ENCODE results near the gene UNC45A. TPM values are rescaled to one million over a fixed set of nuclear protein-coding genes. Genes with fewer than 3 reads are reported as not detected.

UNC45A gene
- total RNA-seq, 1 experiment from 2014 or later: 68.4 TPM

- H3K36me3 ChIP-seq (ENCODE audit: low read depth, low read length): peaks cover 31% of the 10 kb centered on the region
- peak overlapping the region; percentile 45; the same call in 1 of the 2 replicates for H2AFZ ChIP-seq (ENCODE audit: low read length)
- CTCF ChIA-PET: interaction anchor here (1.0 to 1.2 kb wide), 2 partner anchors 15 to 19 kb away, joined by 3 read pairs; partner anchors contain the start of gene UNC45A
- H3K27me3 ChIP-seq (ENCODE audit: low read length): no peaks in the 10 kb centered on the region
- peak overlapping the region; percentile 71 for H3K27ac ChIP-seq (ENCODE audit: low read length)
- H3K4me1 ChIP-seq (ENCODE audit: insufficient read depth, low read length): peaks cover 12% of the 10 kb centered on the region
- H3F3A ChIP-seq (ENCODE audit: low read length, unreplicated experiment): no peaks in the 10 kb centered on the region
- H3K9me3 ChIP-seq (ENCODE audit: low read length): no peaks in the 10 kb centered on the region
- peak overlapping the region; percentile 63 for H3K4me2 ChIP-seq (ENCODE audit: low read length)
- no peaks in the 10 kb centered on the region for H3K79me2 ChIP-seq (ENCODE audit: low read length)
- TF ChIP-seq CTCF (conservative IDR thresholded peaks at IDR 0.05; ENCODE audit: low read depth, low read length) (no peak), EZH2phosphoT487 (IDR thresholded peaks at IDR 0.05; ENCODE audit: borderline replicate concordance, low read length) (no peak), EZH2 (IDR thresholded peaks at IDR 0.05; ENCODE audit: low read length, unreplicated experiment) (no peak)
- no peak overlapping the region for H3K9ac ChIP-seq (ENCODE audit: low read length)
- no peak for ATAC-seq
- no peaks in the 10 kb centered on the region for H3K9me2 ChIP-seq (replicated peaks; ENCODE audit: low read length)
- no peaks in the 10 kb centered on the region for H4K20me1 ChIP-seq (ENCODE audit: low read length)
- no TSS peak for BruUV-seq (replicated peaks)
- intact Hi-C loops (cut with micrococcal nuclease): no loop called here
- no peak for DNase-seq
- H3K4me3 ChIP-seq (ENCODE audit: low read length): no peak overlapping the region
- POLR2A ChIA-PET (ENCODE audit: unreplicated experiment): no interaction called here
These were observed 15.0 kb downstream of the UNC45A start for GRCh38 chr15:90949979-90950675.

- H3K27ac ChIP-seq (ENCODE audit: low read length): no peak overlapping the region
- H3K4me2 ChIP-seq (ENCODE audit: low read length): no peak overlapping the region
- H3K4me1 ChIP-seq (ENCODE audit: insufficient read depth, low read length): peaks cover 15% of the 10 kb centered on the region
- no peak overlapping the region for H3K4me3 ChIP-seq (ENCODE audit: low read length)
- POLR2A ChIA-PET (ENCODE audit: unreplicated experiment): no interaction called here
- ATAC-seq: no peak
- no TSS peak for BruUV-seq (replicated peaks)
- H3K9me2 ChIP-seq (replicated peaks; ENCODE audit: low read length): no peaks in the 10 kb centered on the region
- H3K9me3 ChIP-seq (ENCODE audit: low read length): no peaks in the 10 kb centered on the region
- no peaks in the 10 kb centered on the region for H3K79me2 ChIP-seq (ENCODE audit: low read length)
- H2AFZ ChIP-seq (ENCODE audit: low read length): no peak overlapping the region
- DNase-seq: no peak
- H3K27me3 ChIP-seq (ENCODE audit: low read length): no peaks in the 10 kb centered on the region
- TF ChIP-seq CTCF (conservative IDR thresholded peaks at IDR 0.05; ENCODE audit: low read depth, low read length): no peak
- TF ChIP-seq EZH2 (IDR thresholded peaks at IDR 0.05; ENCODE audit: low read length, unreplicated experiment): no peak
- no peak for TF ChIP-seq EZH2phosphoT487 (IDR thresholded peaks at IDR 0.05; ENCODE audit: borderline replicate concordance, low read length)
- CTCF ChIA-PET: no interaction called here
- no peaks in the 10 kb centered on the region for H4K20me1 ChIP-seq (ENCODE audit: low read length)
- no peaks in the 10 kb centered on the region for H3F3A ChIP-seq (ENCODE audit: low read length, unreplicated experiment)
- intact Hi-C loops (cut with micrococcal nuclease): no loop called here
- H3K9ac ChIP-seq (ENCODE audit: low read length): no peak overlapping the region
- peaks cover 31% of the 10 kb centered on the region for H3K36me3 ChIP-seq (ENCODE audit: low read depth, low read length)
These were observed 15.6 kb downstream of the UNC45A start for GRCh38 chr15:90950676-90951075.

GRCh38 chr15:90952901-90953677 lies 18.0 kb downstream of the UNC45A start:
- Histone ChIP-seq H3K4me3 (ENCODE audit: low read length) (no peak overlapping the region), H3K27me3 (ENCODE audit: low read length) (no peaks in the 10 kb centered on the region), H3K9me3 (ENCODE audit: low read length) (no peaks in the 10 kb centered on the region), H3K9me2 (replicated peaks; ENCODE audit: low read length) (no peaks in the 10 kb centered on the region), H3K27ac (ENCODE audit: low read length) (no peak overlapping the region), H2AFZ (ENCODE audit: low read length) (no peak overlapping the region), H3K4me1 (ENCODE audit: insufficient read depth, low read length) (peaks cover 31% of the 10 kb centered on the region), H3F3A (ENCODE audit: low read length, unreplicated experiment) (no peaks in the 10 kb centered on the region), H3K36me3 (ENCODE audit: low read depth, low read length) (peaks cover 20% of the 10 kb centered on the region), H4K20me1 (ENCODE audit: low read length) (no peaks in the 10 kb centered on the region), H3K4me2 (ENCODE audit: low read length) (no peak overlapping the region), H3K79me2 (ENCODE audit: low read length) (peaks cover 9% of the 10 kb centered on the region), H3K9ac (ENCODE audit: low read length) (no peak overlapping the region)
- BruUV-seq (replicated peaks): no TSS peak
- TF ChIP-seq CTCF (conservative IDR thresholded peaks at IDR 0.05; ENCODE audit: low read depth, low read length): no peak
- TF ChIP-seq EZH2phosphoT487 (IDR thresholded peaks at IDR 0.05; ENCODE audit: borderline replicate concordance, low read length): no peak
- no peak for TF ChIP-seq EZH2 (IDR thresholded peaks at IDR 0.05; ENCODE audit: low read length, unreplicated experiment)
- ChIA-PET CTCF (no interaction called here), POLR2A (ENCODE audit: unreplicated experiment) (no interaction called here)
- intact Hi-C loops (cut with micrococcal nuclease): no loop called here
- ATAC-seq (no peak), DNase-seq (no peak)
